Stimulated activated CD4-positive, alpha-beta T cell treated with anti-CD3 and anti-CD28 coated beads, Interleukin-15, amount 100 ng/mL, for 24 hours (primary cell): ENCODE results near the gene ERBB2.
A peak's percentile ranks its signal among the peaks of the same experiment; 100 is the strongest.

Source experiments
- DNase-seq: peaks from one replicate; pipeline ENCODE4 v3.0.0-alpha.2; 2020

Gene ERBB2

GRCh38 chr17:39699818-39700147, at the start of gene ERBB2:
ERBB2 (plus strand) TSS chr17:39700064; CDS start chr17:39700239, 175 bp downstream.
- no peak for DNase-seq

DNA sequence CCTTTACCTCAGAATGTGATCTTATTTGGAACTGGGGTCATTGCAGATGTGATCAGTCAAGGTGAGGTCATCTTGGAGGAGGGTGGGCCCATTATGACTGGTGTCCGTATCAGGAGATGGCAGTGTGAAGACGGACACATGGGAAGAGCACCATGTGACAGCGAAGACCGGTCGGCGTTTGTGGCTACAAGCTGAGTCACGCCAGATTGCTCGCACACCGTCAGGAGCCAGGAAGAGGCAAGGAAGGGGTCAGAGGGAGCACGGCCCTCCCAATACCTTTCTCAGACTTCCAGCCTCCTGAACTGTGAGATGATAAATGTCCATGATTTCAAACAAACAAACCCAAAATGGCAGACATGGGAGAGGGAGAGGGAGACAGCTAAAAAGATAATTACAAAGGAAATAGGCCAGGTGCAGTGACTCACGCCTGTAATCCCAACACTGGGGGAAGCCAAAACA, 49.7 kb upstream of the ERBB2 start:
- no peak for DNase-seq

DNA sequence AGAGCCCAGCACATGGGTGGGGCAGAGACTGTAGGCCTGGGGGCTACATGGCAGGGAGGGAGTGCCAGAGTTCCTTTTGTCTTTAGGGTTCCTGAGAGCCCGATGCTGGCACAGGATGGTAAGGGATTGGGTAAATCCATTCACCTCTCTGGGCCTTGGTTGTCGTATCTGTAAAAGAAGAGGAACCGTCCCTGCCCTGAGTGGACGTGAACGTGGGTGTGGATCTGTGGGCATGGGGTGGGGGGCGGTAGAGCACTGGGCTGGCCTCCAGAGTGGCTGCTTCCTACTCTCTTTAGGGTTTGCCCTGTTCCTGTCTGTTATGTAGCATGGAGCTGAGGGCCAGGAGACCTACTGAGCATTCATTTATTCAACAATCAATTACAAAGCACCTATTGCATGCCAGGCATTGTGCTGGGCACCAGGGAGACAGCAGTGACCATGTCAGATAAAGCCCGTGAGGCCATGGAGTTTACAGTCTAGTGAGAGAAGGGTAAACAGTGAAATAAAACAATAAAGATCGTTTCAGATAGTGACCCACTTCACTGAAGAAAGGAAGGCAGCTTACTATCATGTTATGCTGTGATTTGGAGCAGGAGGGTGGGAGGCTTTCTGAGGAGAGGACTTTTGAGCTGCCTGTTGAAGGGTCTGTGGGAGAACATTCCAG, 47.8 kb upstream of the ERBB2 start:
- no peak for DNase-seq

- DNase-seq = no peak
Measured at GRCh38 chr17:39652587-39653315, 47.1 kb upstream of the ERBB2 start.

DNA sequence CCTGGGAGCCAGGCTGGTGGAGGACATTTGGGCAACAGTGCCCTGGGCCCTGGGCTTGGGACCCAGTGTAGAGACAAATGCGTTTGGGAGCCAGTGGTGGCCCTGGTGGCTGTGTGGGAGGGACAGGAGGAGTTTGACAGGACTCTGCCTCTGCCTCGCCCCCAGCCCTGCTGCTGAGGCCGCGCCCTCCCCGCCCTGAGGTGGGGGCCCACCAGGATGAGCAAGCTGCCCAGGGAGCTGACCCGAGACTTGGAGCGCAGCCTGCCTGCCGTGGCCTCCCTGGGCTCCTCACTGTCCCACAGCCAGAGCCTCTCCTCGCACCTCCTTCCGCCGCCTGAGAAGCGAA, 46.6 kb upstream of the ERBB2 start:
- no peak for DNase-seq

DNA sequence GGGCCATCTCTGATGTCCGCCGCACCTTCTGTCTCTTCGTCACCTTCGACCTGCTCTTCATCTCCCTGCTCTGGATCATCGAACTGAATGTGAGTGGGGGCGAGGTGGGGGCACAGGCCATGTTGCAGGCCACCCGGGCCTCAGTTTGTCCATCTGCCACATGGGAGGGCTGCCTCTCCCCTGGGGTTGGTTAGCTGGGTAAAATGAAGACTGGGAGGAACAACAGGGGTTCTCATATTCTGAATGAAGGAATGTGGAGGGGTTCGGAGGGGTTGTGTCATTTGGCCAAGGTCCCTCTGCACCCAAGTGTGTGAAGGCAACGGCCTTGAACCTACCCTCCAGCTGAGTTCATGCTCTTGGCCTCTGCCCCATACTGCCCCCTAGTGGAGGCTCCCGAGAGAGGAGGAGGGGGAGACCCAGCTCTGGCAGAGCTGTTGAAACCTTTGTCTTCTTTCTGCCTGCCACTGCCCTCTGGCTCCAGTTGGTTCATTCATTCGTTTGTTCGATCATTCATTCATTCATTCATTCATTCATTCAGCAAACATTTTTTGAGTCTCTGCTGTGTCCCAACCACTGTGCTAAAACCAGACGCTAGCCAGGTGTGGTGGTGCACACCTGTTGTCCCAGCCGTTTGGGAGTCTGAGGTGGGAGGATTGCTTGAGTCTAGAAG, 46.1 kb upstream of the ERBB2 start:
- peak; percentile 88 for DNase-seq

- no peak for DNase-seq
Measured at GRCh38 chr17:39655105-39655504, 44.8 kb upstream of the ERBB2 start.

- DNase-seq = no peak
Measured at GRCh38 chr17:39658346-39658745, 41.5 kb upstream of the ERBB2 start.

DNA sequence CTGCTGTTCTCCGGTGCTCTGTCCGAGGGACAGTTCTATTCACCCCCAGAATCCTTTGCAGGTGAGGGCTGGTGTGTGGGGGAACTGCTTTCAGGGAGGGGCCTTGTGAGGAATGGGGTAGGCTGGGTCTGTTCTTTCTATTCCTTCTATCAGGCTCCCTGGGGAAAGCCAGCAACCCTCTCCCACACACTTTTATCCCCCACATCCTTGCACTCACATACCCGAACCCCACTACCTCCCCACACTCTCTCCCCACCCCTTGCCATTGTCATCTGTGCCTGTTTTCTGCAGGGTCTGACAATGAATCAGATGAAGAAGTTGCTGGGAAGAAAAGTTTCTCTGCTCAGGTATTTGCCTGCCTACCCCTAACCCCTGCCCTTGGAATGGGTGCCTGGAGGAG, 41.1 kb upstream of the ERBB2 start:
- no peak for DNase-seq

GRCh38 chr17:39659279-39660010, 40.4 kb upstream of the ERBB2 start:
- DNase-seq = no peak

GRCh38 chr17:39660011-39660360, 39.9 kb upstream of the ERBB2 start:
- DNase-seq = no peak

DNA sequence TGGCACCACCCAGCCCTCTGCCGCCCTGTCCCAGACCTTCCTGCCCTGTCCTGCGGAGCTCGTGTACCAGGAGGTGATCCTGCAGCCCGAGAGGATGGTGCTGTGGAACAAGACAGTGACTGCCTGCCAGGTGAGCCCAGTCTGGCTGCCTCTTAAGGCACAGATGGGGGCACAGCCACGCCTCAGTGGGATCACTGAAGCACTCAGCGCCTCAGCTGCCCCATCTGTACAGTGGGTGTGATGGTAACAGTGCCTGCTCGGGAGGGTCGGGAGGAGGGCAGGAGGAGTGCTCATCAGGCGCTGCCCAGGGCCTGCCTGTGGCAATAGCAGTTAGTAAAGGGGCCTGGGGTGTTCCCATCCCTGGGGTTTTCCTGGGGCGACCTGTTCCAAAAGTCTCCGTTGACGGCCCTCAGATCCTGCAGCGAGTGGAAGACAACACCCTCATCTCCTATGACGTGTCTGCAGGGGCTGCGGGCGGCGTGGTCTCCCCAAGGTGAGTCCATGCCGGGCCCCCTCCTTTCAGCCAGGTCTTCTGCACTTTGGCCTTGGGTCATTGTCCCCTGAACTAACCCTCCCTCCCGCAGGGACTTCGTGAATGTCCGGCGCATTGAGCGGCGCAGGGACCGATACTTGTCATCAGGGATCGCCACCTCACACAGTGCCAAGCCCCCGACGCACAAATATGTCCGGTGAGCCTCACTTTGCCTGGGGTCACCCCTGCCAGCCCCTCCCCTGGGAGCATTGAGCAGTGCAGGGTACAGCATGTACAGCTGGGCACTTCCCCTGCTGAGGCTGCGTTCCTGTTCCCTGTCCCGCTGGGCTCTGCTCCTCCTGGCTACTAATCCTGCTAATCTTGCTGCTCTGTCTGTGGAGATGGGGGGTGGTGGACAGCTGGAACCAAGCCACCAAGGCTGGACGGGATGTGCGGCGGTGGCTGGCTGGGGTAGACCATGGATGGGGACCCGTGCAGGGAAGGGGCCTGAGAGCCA, 39.2 kb upstream of the ERBB2 start:
- DNase-seq = no peak

DNA sequence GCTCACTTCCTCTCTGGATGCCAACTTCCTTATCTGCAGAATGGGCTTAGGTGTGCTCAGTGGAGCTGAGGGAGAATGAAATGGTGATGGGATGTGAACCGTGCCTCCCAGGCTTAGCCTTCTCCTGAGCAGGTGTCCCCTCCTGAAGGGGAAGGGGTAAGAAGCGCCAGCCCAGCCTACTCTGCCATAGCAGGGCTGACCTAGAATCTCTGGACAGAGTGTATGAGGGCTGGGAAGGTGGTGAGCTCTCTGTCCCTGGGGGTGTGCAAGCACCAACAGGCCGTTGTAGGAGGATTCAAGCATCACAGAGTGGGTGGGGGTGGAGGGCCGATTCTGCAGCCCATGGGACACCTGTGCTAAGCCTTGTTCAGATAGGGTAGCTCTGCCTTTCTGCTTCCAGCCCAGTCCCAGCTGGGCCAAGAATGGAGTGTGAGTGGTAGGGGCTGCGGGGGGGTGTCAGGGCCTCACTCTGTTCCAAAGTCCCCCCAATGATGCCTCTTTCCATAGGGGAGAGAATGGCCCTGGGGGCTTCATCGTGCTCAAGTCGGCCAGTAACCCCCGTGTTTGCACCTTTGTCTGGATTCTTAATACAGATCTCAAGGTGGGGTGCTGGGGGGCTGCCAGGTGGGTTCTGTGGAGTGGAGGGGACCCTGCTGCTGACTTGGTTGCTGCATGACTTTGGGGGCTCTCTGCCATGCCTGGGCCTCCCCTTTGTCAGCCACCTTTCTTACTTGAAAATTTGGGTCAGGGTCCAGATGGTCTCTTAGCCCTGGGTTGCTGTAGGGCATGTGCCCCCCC, 37.9 kb upstream of the ERBB2 start:
- DNase-seq = no peak

- DNase-seq = no peak
Measured at GRCh38 chr17:39662551-39663339, 37.1 kb upstream of the ERBB2 start.

- no peak for DNase-seq
Measured at GRCh38 chr17:39663340-39663687, 36.5 kb upstream of the ERBB2 start.

GRCh38 chr17:39663688-39664580, 35.9 kb upstream of the ERBB2 start:
- no peak for DNase-seq

DNA sequence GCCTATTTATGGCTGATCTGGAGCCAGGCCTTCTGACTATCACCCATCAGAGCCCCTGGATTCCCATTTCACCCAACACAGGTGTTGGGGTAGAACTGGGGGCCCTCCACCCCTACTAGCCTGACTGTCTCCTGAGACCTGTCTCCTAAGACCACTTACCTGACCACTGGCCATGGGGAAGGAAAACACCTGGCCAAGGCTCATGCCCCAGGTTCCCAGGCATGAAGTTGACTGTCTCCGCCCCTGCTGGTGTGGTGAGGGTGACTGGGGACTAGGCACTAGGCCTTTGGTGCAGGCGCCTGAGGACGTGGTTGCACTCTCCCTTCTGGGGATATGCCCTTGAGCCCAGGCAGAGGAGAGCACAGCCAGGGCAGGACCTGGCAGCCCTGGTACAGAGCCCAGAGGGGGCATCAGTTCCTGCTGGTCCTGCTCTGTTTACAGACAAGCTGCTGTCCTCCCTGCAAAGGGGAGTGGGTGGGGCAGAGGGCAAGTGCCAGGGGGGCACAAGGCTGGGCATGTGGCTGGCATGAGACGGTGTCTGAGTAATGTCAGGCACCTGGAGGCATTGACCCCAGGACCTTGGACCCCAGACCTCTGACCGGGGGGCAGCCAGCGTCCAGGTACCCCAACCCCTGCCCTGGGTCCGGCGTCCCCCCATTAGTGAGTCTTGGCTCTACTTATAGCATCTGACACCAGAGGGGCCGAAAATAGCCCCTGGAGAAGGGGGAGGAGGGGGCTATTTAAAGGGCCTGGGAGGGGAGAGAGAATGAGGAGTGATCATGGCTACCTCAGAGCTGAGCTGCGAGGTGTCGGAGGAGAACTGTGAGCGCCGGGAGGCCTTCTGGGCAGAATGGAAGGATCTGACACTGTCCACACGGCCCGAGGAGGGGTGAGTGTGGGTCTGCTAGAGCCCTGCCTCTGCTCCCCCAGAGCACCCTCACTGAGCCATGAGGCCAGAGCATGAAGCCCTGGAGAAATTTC, 35.0 kb upstream of the ERBB2 start, which contains the start of gene TCAP:
Gene TCAP (plus strand): TSS at position 769 of the 981 bp plus-strand sequence. CDS start 11 bp downstream, at position 780.
- no peak for DNase-seq

- no peak for DNase-seq
Measured at GRCh38 chr17:39665642-39666224, 34.1 kb upstream of the ERBB2 start.
